ENCODE results near the gene SELENON. TPM values are rescaled to one million over a fixed set of nuclear protein-coding genes. Genes with fewer than 3 reads are reported as not detected.
A peak's percentile ranks its signal among the peaks of the same experiment; 100 is the strongest.

SELENON gene
- total and polyA plus RNA-seq, 4 donors, result 35.9 to 88.8 (median 48.3) TPM

DNA sequence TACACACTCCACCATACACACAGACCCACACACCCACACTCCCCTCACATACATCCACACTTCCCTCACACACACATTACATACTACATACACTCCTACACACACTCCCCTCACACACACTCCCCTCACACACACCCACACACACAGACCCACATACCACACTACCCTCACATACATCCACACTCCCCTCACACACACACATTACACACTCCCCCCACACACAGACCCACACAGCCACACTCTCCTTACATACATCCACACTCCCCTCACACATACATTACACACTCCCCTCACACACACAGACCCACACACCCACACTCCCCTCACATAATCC is 32.6 kb upstream of the SELENON start:
- H3K4me3 ChIP-seq, result no peak overlapping the region
- H3K9me3 ChIP-seq (ENCODE audit: control insufficient read depth in 4 of 4, insufficient read depth in 3 of 4, low read length in 3 of 4), result no peaks in the 10 kb centered on the region
- H3K36me3 ChIP-seq (ENCODE audit: control insufficient read depth in 4 of 4, insufficient read depth in 4 of 4, low read length in 4 of 4), result peaks cover 0 to 22% (median 9%) of the 10 kb centered on the region in 4 donors
- DNase-seq, result no peak
- TF ChIP-seq, protein P1, sequence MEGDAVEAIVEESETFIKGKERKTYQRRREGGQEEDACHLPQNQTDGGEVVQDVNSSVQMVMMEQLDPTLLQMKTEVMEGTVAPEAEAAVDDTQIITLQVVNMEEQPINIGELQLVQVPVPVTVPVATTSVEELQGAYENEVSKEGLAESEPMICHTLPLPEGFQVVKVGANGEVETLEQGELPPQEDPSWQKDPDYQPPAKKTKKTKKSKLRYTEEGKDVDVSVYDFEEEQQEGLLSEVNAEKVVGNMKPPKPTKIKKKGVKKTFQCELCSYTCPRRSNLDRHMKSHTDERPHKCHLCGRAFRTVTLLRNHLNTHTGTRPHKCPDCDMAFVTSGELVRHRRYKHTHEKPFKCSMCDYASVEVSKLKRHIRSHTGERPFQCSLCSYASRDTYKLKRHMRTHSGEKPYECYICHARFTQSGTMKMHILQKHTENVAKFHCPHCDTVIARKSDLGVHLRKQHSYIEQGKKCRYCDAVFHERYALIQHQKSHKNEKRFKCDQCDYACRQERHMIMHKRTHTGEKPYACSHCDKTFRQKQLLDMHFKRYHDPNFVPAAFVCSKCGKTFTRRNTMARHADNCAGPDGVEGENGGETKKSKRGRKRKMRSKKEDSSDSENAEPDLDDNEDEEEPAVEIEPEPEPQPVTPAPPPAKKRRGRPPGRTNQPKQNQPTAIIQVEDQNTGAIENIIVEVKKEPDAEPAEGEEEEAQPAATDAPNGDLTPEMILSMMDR (IDR thresholded peaks at IDR 0.05; ENCODE audit: control extremely low read depth, extremely low read depth), result no peak
- no peak overlapping the region for H3K27ac ChIP-seq (ENCODE audit: low read depth in 1 of 2, low read length in 1 of 2)
- no peak overlapping the region for H3K9ac ChIP-seq (ENCODE audit: insufficient read depth in 1 of 2, low read length in 2 of 2)
- no peak for ATAC-seq (ENCODE audit: insufficient read depth, low FRiP score)
- H3K4me1 ChIP-seq (ENCODE audit: control insufficient read depth in 5 of 5, insufficient read depth in 5 of 5, low read length in 5 of 5), result peaks cover 2 to 18% (median 12%) of the 10 kb centered on the region in 5 donors
- peaks cover 0 to 2% (median 0%) of the 10 kb centered on the region in 3 donors for H3K27me3 ChIP-seq (ENCODE audit: control insufficient read depth in 3 of 3, insufficient read depth in 3 of 3, low read length in 2 of 3)

DNA sequence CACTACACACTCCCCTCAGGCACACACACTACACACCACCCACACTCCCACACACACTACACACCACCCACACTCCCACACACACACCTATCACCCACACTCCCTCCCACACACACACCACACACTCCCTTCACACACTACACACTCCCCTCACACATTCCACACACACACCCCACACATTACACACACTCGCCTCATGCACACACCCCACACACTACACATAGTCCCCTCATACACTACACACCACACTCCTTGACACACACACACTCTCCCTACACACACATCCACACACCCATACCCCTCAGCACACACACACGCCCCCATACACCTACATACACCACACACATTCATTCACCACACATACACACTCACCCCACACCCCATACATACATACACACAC is 31.0 kb upstream of the SELENON start:
- TF ChIP-seq, protein P1 (IDR thresholded peaks at IDR 0.05; ENCODE audit: control extremely low read depth, extremely low read depth), result no peak
- H3K4me3 ChIP-seq, result no peak overlapping the region
- peaks cover 0 to 2% (median 0%) of the 10 kb centered on the region in 3 donors for H3K27me3 ChIP-seq (ENCODE audit: control insufficient read depth in 3 of 3, insufficient read depth in 3 of 3, low read length in 2 of 3)
- H3K9ac ChIP-seq (ENCODE audit: insufficient read depth in 1 of 2, low read length in 2 of 2), result no peak overlapping the region
- no peaks in the 10 kb centered on the region for H3K9me3 ChIP-seq (ENCODE audit: control insufficient read depth in 4 of 4, insufficient read depth in 3 of 4, low read length in 3 of 4)
- no peak overlapping the region for H3K27ac ChIP-seq (ENCODE audit: low read depth in 1 of 2, low read length in 1 of 2)
- peaks cover 0 to 20% (median 8%) of the 10 kb centered on the region in 4 donors for H3K36me3 ChIP-seq (ENCODE audit: control insufficient read depth in 4 of 4, insufficient read depth in 4 of 4, low read length in 4 of 4)
- DNase-seq, result no peak
- peaks cover 2 to 22% (median 12%) of the 10 kb centered on the region in 5 donors for H3K4me1 ChIP-seq (ENCODE audit: control insufficient read depth in 5 of 5, insufficient read depth in 5 of 5, low read length in 5 of 5)
- ATAC-seq (ENCODE audit: insufficient read depth, low FRiP score), result no peak
- WGBS, 2 donors, result 94 to 97% methylated on average over 2 of the region's 2 CpGs

DNA sequence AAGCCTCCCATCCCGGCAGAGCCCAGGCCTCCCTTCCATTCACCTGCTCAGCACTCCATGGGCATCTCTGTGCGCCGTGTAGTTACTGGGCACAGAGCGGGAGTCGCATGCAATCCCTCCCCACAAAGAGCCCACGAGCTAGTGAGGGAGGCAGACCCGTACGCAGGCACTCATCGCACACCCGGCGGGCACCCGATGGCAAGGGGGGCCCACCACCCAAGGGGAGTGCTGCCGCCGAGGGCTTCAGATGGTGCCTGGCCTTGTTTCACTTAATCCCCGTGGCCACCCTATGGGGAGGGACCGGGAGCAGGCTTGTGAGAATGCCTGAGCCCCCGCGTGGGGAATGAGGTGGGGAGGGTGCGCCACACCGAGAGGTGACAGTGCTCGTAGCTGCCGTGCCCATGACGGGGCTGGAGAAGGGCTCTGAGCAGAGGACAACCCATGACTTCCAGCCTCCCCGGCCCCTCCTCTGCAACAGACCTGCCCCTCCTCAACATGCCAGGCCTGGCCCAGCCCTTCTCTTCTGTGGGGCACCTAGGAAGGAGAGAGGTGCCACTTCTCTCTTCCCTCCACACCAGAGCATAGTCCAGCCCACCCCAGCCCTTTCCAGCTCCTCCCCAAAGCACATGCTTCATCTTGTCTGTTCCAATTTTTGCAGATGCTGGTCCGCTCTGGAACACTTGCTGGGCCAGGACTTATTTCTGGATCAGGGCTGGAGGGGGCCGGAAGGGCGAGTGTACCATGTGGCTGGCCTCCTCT is 30.2 kb upstream of the SELENON start:
- TF ChIP-seq, protein P1 (IDR thresholded peaks at IDR 0.05; ENCODE audit: control extremely low read depth, extremely low read depth), result no peak
- ATAC-seq (ENCODE audit: insufficient read depth, low FRiP score), result no peak
- Histone ChIP-seq H3K27ac (ENCODE audit: low read depth in 1 of 2, low read length in 1 of 2) (peak overlapping the region in 1 of 2 donors; percentile 8), H3K4me1 (ENCODE audit: control insufficient read depth in 5 of 5, insufficient read depth in 5 of 5, low read length in 5 of 5) (peaks cover 6 to 24% (median 12%) of the 10 kb centered on the region in 5 donors), H3K36me3 (ENCODE audit: control insufficient read depth in 4 of 4, insufficient read depth in 4 of 4, low read length in 4 of 4) (peaks cover 0 to 20% (median 7%) of the 10 kb centered on the region in 4 donors), H3K9me3 (ENCODE audit: control insufficient read depth in 4 of 4, insufficient read depth in 3 of 4, low read length in 3 of 4) (no peaks in the 10 kb centered on the region), H3K27me3 (ENCODE audit: control insufficient read depth in 3 of 3, insufficient read depth in 3 of 3, low read length in 2 of 3) (peaks cover 0 to 2% (median 0%) of the 10 kb centered on the region in 3 donors), H3K9ac (ENCODE audit: insufficient read depth in 1 of 2, low read length in 2 of 2) (no peak overlapping the region), H3K4me3 (no peak overlapping the region)
- no peak for DNase-seq
- WGBS, 2 donors, result 89 to 90% methylated on average over 27 of the region's 27 CpGs
